GM21390 (cell line): ENCODE results near the gene LILRA2.
A peak's percentile ranks its signal among the peaks of the same experiment; 100 is the strongest.
"Not testable (repeated sequence)": the region's sequence is repeated elsewhere in the genome, so short reads cannot be mapped to it uniquely, and the experiment has no call there.

Experiments
- ATAC-seq: cut with Tn5 transposase; IDR thresholded peaks from one replicate; pipeline ENCODE4 v1.9.1; 2021; ENCODE audit not compliant: unreplicated experiment

The LILRA2 gene

DNA sequence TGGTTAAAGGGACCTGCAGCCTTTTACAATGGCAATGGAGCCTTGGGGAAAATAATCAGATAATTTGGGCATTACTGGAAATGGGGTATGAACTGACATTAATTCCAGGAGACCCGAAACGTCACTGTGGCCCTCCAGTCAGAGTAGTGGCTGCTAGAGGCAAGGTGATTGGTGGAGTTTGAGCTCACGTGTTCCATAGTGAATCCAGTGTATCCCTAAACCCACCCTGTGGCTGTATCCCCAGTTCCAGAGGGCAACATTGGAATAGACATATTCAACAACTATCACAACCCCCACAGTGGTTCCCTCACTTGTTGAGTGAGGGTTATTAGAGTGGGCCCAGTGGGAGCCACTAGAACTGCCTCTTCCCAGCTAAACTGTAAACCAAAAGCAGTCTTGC, 3.3 kb upstream of the LILRA2 start:
- no peak for ATAC-seq

DNA sequence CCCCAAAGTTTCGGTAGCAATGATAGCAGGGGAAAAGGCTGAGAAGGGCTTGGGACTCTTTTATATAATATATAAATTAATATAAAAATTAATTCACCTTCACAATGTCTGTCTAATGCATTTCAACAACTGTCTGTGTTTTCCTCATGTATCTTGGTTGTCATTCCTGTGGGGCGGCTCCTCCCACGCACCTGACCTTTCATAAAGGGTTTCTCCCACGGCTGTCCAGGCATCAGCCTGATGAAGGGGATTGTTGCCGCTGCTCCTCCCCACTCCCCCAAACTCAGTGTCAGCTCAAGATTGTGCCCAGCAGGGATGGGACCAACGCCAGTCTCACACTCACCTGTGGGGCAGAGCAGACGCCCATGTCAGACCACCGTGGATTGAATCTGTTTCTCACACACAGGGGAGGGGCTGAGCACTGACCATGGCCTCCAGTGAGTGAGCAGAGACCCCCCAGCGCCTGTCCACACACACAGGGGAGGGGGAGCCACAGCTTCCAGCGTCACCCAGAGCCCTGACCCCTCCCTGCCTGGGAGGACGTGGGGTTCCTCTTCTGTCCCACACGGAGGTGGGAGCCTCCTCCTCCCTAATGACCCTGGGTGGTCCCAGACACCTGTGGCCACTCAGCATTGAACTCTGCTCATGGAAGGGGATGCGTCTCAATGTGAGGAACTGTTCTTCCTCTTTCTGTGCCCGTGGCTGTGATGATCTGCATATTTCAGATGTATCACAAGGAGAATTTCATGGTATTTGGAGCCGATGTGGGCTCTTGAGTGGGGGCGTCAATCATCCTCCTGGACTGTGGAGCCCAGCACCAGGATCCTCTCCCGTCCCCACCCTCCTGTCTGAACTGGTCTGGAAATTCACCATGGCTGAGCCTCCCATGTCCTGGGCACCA, 1.6 kb upstream of the LILRA2 start:
- not testable (repeated sequence) for ATAC-seq

DNA sequence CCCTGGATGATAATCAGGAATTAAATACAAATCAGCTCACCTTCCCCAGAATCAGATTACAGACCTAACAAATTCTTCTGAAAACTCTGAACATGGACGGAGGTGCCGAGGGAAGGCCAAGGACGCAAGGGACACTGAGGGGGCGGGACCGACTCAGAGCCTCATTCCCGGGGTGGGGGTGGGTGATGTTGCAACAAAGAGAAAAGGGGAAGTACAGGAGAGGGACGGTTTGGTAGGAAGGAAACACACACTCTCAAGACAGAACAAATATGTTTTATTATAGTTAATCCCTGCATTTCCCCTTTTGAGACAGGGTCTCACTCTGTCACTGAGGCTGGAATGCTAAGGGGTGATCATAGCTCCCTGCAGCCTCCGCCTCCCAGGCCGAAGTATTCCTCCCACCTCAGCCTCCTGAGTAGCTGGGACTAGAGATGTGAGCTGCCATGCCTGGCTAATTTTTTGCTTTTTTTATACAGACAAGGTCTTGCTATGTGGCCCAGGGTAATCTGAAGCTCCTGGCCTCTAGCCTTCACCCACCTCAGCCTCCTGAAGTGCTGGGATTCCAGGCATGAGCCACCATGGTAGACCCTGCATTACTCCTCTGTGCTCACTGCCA, 786 bp upstream of the LILRA2 start:
- no peak for ATAC-seq

DNA sequence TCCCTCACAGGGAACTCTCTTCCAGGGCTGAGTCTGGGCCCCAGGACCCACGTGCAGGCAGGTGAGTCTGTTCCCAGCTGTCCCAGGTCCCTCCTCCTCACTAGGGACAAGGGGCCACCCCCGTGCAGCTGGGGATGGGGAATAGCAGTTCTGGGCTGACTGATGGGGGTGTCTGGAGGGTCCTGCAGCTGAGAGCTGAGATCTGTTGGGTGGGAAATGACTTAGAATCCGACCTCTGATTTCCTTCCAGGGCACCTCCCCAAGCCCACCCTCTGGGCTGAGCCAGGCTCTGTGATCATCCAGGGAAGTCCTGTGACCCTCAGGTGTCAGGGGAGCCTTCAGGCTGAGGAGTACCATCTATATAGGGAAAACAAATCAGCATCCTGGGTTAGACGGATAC, 461 bp downstream of the LILRA2 start:
- ATAC-seq: no peak

DNA sequence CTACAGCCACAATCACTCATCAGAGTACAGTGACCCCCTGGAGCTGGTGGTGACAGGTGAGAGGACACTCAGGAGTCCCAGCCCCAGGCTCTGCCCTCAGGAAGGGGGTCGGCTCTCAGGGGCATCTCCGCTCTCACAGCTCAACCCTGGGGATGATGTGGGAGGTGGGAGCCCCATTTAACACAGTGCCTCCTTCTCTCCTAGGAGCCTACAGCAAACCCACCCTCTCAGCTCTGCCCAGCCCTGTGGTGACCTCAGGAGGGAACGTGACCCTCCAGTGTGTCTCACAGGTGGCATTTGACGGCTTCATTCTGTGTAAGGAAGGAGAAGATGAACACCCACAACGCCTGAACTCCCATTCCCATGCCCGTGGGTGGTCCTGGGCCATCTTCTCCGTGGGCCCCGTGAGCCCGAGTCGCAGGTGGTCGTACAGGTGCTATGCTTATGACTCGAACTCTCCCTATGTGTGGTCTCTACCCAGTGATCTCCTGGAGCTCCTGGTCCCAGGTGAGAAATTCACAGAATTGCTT, 1.0 kb downstream of the LILRA2 start:
- ATAC-seq: no peak

DNA sequence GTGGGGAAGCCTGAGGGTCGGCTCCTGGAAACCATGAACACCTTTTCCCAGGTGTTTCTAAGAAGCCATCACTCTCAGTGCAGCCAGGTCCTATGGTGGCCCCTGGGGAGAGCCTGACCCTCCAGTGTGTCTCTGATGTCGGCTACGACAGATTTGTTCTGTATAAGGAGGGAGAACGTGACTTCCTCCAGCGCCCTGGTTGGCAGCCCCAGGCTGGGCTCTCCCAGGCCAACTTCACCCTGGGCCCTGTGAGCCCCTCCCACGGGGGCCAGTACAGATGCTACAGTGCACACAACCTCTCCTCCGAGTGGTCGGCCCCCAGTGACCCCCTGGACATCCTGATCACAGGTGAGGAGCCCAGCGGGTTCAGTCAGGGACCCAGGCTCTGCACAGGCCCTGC, 1.6 kb downstream of the LILRA2 start:
- ATAC-seq: not testable (repeated sequence)

DNA sequence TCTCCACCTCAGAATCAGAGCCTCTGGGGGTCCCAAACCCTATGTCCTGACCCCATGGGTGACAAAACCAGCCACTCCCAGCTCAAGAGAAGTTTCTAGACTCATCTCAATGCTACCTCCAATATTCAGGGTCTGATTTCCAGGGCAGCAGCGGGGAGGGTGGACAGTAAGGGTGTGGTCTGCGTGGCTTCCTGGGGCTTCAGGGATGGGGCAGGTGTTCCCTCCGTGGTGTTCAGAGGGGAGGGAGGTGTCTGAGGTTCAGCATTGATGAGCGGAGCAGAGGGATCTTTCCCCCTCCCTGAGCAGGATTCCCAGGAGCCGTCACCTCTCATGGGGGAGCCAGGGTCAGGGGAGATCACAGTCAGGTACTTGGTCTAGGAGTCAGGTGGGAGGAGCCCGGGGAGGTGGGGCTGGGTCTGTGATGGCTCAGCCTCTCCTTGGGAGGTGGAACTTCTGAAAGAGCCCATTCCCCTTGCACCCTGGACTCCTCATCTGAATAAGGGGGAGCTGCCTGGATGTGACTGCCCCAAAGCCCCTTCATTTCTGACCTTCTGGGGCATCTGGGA, 2.9 kb downstream of the LILRA2 start:
- ATAC-seq: no peak

DNA sequence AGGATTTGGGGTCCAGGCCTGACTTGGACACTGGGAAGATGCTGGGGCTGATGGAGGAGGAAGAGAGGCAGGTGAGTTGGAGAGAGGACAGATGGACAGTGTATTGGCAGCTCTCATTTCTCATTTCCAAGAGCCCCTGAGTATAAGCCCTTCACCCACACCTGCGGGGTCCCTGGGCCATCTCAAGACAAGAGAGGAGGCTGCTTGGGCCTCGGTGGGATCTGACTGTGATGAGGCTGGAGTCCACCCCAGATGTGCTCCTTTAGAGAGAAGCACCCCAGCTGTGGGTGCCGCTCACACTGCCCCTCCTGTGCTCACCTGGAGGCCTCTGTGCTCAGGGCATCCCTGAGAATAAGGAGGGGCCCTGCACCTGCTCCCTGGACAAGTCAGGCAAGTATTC, 3.7 kb downstream of the LILRA2 start:
- no peak for ATAC-seq

DNA sequence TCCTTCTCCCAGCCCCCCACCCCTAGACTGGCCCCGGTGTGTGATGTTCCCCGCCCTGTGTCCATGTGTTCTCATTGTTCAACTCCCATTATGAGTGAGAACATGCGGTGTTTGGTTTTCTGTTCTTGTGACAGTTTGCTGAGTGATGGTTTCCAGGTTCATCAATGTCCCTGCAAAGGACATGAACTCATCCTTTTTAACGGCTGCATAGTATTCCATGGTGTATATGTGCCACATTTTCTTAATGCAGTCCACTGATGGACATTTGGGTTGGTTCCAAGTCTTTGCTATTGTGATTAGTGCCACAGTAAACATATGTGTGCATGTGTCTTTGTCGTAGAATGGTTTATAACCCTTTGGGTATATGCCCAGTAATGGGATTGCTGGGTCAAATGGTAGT, 4.7 kb downstream of the LILRA2 start:
- ATAC-seq: not testable (repeated sequence)

DNA sequence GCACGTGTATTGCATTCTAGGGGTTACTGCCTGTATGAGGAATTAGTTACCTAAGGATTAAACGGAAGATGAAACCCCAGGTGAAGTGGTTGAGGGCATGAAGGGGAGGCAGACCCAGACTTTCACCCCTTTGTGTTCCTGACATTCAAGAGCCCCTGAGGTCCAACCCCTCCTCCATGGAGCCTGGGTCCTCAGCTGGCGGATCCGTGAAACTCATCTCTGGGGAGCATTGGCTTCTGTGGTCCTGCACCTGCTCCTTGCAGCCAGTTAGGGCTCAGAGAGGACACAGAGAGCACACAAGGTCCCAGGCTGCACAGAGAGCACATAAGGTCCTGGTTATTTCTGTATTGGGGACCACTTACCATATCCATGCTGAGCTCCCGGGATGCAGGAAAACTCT, 12.8 kb downstream of the LILRA2 start:
- no peak for ATAC-seq

DNA sequence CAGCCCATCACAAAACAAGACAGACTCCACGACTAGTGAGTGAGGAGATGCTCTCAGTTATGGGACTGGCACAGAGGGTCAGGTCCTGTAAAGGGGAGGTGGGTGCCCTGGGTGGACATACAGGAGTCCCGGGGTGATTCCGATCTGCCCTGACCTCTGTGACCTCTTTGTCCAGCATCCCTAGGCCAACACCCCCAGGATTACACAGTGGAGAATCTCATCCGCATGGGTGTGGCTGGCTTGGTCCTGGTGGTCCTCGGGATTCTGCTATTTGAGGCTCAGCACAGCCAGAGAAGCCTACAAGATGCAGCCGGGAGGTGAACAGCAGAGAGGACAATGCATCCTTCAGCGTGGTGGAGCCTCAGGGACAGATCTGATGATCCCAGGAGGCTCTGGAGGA, 13.4 kb downstream of the LILRA2 start:
- ATAC-seq: no peak

DNA sequence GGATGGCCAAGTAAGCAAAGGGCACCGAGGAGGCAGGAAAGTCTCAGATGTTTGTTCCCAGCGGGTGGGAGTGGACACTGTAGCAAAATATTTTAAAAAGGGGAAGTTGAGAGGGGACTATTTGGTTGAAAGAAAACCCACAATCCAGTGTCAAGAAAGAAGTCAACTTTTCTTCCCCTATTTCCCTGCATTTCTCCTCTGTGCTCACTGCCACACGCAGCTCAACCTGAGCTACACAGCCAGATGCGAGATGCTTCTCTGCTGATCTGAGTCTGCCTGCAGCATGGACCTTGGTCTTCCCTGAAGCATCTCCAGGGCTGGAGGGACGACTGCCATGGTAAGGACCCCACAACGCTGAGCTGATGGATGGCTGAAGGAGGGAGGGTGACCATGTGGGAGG, 19.9 kb downstream of the LILRA2 start, which contains the start of gene LILRA1:
LILRA1 (plus strand) TSS at position 188 of the 400 bp plus-strand sequence. CDS start 613 bp downstream, outside the sequence.
- ATAC-seq: not testable (repeated sequence)

DNA sequence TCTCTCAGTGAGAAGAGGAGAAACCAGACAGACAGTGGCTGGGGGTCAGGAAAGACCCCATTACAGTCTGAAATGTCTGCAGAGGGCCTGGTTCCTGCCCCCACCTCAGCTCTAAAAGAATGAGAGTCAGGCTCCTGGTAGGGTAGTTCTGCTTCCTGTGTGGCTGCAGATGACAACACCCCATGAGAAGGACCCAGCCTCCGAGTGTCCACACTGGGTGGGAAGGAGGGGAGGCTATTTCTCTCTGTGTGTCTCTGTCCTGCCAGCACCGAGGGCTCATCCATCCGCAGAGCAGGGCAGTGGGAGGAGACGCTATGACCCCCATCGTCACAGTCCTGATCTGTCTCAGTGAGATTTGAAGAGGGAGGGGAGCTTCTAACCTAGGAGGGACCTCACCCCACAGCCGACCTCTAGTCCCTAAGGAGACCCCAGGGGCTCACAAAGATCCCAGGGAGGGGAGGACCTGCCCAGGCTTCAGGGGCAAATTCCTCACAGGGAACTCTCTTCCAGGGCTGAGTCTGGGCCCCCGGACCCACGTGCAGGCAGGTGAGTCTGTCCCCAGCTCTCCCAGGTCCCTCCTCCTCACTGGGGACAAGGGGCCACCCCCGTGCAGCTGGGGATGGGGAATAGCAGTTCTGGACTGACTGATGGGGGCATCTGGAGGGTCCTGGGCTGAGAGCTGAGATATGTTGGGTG, 20.5 kb downstream of the LILRA2 start:
- ATAC-seq: not testable (repeated sequence)

DNA sequence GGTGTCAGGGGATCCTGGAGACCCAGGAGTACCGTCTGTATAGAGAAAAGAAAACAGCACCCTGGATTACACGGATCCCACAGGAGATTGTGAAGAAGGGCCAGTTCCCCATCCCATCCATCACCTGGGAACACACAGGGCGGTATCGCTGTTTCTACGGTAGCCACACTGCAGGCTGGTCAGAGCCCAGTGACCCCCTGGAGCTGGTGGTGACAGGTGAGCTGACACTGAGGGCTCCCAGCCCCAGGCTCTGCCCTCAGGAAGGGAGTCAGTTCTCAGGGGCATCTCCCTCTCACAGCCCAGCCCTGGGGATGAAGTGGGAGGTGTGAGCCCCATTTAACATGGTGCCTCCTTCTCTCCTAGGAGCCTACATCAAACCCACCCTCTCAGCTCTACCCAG, 21.1 kb downstream of the LILRA2 start:
- ATAC-seq: no peak

DNA sequence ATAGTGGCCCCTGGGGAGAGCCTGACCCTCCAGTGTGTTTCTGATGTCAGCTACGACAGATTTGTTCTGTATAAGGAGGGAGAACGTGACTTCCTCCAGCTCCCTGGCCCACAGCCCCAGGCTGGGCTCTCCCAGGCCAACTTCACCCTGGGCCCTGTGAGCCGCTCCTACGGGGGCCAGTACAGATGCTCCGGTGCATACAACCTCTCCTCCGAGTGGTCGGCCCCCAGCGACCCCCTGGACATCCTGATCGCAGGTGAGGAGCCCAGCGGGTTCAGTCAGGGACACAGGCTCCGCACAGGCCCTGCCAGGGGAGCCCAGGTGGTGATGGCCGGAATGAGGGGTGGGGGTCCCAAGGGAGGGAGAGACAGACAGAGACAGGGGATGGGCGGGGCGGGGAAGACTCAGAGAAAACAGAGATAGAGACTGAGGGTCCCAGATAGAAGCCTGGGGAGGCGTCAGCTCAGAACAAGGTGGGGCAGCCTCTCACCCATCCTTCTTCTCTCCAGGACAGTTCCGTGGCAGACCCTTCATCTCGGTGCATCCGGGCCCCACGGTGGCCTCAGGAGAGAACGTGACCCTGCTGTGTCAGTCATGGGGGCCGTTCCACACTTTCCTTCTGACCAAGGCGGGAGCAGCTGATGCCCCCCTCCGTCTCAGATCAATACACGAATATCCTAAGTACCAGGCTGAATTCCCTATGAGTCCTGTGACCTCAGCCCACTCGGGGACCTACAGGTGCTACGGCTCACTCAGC, 22.3 kb downstream of the LILRA2 start:
- not testable (repeated sequence) for ATAC-seq

DNA sequence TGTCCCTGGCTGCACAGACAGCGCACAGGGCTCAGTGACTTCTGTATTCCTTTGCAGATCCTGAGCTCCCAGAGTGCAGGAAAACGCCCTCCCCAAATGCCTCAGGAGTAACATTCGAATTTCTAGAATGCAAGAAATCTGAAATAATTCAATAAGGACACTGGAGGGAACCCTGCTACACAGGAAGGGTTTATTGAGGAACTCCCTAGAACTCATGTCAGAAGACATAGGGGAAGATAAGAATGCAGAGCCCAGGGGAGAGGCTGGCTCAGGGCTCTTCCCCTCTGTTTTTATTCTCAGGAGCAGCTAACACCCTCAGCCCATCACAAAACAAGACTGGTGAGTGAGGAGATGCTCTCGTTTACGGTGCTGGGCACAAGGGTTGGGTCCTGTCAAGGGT, 26.6 kb downstream of the LILRA2 start:
- no peak for ATAC-seq

DNA sequence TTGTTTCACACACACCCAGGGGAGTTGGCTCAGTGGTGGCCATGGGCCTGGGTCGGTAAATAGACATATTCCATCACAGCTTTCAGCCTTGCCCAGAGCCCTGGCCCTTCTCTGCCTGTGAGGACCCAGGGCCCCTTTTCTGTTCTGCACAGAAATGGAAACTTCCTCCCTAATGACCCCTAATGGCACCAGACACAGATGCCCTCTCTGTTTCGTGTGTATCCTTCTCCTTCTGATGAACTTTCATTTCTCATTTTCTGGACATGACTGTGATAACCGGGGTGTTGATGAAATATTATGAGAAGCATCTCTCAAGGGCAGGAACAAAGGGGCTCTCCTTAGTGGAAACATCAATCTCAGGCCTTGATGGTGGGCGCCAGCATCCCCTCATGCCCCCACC, 32.6 kb downstream of the LILRA2 start:
- no peak for ATAC-seq

DNA sequence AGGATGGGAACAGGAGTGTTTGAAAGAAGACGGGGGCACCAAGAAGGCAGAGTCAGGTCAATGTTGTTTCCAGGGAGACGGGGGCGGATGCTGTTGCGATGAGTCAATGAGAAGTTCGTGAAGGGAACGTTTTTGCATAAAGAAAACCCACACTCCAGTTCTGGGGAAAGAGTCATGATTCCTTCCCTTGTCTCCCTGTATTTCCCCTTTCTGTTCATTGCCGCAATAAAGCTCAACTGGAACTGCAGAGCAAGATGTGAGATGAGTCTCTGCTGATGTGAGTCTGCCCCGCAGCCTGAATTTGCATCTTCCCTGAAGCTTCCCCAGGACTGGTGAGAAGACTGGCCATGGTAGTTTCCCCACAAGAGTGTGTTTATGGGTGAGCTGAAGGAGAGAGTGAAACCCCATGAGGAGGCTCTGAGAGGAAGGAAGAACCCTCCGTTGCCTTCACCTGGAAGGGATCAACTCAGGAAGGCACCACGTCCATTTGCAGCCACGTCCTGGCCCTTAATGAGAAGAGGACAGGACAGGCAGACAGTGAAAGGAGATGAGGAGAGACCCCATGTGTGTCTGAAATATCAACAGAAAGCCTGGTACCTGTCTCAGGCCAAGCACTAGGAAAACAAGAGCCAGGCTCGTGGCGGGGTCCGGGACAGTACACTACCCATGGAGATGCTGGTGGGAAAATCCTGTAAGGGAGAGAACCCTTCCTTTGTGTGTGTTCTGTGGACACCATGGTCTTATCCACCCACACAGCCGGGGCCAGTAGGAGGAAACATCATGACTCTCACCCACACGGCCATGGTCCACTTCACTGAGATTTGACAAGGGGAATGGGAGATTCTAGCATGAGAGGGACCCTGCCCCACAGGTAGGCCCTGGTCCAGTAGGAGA, 33.5 kb downstream of the LILRA2 start:
- ATAC-seq: peak; percentile 64

DNA sequence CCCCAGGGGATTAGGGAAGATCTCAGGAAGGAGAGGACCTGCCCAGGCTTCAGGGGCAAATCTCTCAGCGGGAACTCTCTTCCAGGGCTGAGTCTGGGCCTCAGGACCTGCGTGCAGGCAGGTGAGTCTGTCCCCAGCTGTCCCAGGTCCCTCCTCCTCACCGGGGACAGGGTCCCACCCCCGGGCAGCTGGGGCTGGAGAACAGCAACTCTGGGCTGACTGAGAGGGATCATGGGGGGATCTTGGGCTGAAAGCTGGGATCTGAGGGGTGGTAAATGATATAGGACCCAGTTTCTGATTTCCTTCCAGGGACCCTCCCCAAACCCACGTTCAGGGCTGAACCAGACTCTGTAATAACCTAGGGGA, 34.2 kb downstream of the LILRA2 start:
- ATAC-seq: no peak

DNA sequence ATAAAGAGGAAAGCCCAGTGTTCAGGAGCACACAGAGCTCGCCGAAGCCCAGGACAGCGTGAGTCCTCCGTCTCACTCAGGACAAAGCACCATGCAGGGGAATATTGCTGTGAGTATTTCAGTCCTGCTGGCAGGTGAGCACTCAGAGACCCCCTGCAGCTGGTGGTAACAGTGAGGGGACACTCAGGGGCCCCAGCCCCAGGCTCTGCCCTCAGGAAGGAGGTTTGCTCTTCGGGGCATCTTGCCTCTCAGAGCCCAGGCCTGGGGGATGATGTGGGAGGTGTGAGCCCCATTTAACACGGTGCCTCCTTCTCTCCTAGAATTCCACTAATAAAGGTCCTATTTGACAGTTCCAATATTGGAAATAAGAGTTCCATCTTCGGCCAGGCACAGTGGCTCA, 34.6 kb downstream of the LILRA2 start:
- ATAC-seq: no peak
